ENCODE data around the gene CAMK2D. TPM values are rescaled to one million over a fixed set of nuclear protein-coding genes. Genes with fewer than 3 reads are reported as not detected.
"Not testable (repeated sequence)": the region's sequence is repeated elsewhere in the genome, so short reads cannot be mapped to it uniquely, and the experiment has no call there.

The CAMK2D gene
- 69.7 TPM for total RNA-seq

DNA sequence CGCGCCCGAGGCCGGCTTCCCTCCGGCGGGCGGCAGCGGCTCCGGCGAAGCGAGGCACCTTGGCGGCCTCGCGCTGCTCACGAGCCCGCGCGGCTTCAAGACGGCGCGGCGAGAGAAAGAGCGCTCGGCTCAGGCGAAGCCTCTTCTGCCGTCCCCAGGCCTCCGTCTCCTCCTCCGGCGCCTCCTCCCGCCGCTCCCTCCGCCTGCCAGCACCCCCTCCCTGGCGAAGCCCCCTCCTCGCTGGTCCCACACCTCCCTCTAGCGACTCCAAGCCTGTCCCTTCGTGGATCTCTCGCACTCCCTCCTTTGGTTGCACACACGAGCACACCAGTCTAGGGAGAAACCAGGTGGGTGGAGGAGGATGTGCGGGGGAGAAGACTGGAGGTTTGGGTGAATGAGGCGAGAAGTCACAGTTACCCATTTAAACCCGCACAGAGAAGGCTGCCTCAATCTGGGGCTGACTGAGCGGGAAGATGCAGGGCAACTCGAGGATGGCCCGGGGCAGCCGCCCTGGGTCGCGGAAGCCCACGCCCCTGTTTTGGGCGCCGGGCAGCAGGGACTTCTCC, at the start of gene CAMK2D:
Gene CAMK2D (minus strand): TSS at position 119 of the 566 bp plus-strand sequence. CDS start 670 bp downstream, outside the sequence.
- DNase-seq (ENCODE audit: low spot score in 2 of 2) (peak; percentile 77 to 87), FAIRE-seq (no peak)

DNA sequence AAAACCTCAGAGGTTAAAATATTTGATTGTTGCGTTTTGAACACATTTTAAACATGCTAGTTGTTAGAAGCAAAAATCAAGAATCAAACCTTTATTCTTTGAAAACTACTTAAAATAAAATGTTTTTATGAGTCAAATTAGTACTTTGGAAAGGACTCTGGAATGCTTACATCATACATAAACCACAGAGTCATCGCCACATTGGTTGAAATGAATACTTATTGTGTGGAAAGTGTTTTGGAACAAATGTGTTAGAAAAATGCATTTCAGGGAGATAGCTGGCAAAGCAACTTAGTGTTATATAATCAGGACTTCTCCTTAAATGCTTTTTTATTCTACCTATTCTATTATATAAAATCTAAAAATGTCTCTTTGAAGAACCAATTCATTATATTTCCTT, 49.4 kb upstream of the CAMK2D start:
- DNase-seq (ENCODE audit: low spot score in 2 of 2) (no peak), FAIRE-seq (no peak)

DNA sequence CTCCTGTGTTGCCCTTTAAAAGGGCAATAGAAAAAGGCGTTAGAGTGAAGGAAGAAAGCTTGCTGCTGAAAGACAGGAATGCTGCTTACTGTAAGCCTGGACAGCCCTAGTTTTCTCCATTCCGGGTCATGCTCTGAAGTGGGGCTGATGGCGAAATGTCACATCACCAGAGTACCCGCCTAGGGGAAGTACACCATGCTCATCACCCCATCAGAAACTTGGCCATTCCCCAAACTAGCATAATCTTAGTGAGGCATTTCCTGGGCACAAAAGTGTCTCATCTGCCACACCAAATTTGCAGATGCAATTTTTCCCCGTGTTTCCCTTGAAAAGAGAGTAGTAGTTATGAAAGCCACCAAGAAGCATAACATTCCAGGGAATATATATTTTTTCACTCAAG, 47.8 kb upstream of the CAMK2D start:
- no peak for DNase-seq (ENCODE audit: low spot score in 2 of 2)
- FAIRE-seq = no peak

DNA sequence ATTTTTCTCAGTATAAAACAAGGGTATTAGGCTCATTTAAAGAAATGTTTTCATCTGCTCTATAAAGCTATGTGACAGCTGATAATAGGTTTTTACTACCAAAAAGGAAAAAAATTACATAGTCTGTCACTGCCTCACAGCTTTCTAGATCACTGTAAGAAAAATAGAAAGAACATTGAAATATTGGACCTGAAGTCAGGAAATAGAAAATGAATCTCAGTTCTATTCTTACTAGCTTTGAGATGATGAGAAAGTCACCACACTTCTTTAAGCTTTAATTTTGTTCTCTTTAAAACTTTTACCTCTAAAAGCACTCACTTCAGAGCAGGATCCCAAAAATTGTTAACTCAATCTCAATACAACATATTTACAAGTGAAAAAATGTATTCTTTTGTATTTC, 45.3 kb upstream of the CAMK2D start:
- FAIRE-seq = no peak
- DNase-seq (ENCODE audit: low spot score in 2 of 2) = no peak

DNA sequence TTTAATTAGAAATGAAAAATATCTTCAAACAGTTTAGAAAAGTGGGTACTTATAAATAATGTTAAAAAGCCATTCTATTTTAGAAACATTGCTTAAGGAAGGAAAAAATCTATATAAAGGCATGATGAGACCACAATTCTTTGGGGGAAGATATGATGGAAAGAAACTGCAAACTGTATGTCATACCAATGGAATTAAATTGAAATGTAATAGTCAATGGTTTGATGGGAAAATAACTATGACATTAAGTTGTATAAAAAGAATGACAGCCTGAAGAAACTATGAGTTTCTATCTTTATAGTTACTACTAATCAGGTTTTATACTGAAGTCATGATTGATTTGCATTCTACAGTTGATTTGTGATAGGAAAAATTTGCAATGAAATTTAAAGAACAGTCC, 40.3 kb upstream of the CAMK2D start:
- DNase-seq (ENCODE audit: low spot score in 2 of 2) (no peak), FAIRE-seq (no peak)

DNA sequence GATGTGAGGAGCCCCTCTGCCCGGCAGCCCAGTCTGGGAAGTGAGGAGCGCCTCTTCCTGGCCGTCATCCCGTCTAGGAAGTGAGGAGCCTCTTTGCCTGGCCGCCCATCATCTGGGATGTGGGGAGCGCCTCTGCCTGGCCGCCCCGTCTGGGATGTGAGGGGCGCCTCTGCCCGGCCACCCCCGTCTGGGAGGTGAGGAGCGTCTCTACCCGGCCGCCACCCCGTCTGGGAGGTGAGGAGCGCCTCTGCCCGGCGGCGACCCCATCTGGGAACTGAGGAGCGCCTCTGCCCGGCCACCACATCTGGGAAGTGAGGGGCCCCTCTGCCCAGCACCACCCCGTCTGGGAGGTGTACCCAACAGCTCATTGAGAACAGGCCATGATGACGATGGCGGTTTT, 34.8 kb upstream of the CAMK2D start:
- not testable (repeated sequence) for DNase-seq (ENCODE audit: low spot score in 2 of 2)

DNA sequence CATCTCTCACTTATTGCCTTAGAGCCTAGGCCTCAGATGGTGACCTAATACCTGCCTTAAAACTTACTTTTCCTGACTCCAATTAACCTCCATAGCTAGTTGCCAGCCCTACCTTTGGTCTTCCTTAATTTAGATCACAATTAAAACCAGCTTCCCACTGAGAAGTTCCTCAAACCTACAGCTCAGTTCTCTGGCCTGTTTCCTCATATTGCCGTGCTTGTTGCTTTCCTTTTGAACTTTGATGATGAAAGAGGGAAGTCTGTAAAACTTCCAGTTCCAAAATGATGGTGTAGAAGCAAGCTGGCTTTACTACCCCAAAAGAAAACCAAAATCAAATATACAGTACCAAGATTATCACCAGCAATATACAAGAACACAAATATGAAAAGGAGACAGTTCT, 28.9 kb upstream of the CAMK2D start:
- no peak for FAIRE-seq

More for the DNA sequence above, 34.8 kb upstream of the CAMK2D start:
- not testable (repeated sequence) for FAIRE-seq

DNA sequence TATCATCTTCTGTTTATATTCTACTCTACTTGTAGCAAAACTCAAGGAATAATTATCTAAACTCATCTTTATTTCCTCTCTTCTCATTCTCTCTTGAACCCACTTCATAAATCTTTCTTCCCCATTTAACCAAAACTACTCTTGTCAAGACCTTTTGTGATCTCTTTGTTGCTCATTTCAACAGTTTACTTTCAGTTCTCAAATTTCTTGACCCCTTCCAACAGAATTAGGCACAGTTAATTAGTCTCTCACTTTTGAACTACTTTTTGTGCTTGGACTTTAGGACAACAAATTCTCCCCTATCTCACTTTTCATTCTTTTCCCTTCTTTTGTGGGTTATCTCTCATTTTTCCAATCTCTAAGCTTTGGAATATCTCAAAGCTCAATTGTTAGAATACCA, 27.4 kb upstream of the CAMK2D start:
- FAIRE-seq = no peak
- DNase-seq (ENCODE audit: low spot score in 2 of 2) = no peak

More for the DNA sequence above, 28.9 kb upstream of the CAMK2D start:
- DNase-seq (ENCODE audit: low spot score in 2 of 2) = no peak

DNA sequence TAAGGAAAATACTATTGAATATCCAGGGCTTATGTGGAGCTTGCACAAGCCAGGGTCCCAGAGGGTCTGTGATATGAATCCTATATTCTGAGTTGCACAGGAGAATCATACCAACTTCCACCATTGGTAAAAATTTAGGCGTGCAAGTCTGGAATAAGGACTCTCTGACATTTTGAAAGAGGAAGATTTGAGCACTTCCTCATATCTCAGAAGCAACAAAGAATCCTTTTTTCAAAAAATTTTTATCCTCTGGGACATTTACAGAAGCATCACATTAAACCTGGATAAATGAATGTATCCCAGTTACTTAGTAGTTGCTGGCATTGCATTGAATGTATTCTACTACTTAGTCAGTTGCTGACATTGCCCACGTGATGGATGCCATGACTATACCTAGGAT, 24.2 kb upstream of the CAMK2D start:
- no peak for FAIRE-seq
- no peak for DNase-seq (ENCODE audit: low spot score in 2 of 2)

DNA sequence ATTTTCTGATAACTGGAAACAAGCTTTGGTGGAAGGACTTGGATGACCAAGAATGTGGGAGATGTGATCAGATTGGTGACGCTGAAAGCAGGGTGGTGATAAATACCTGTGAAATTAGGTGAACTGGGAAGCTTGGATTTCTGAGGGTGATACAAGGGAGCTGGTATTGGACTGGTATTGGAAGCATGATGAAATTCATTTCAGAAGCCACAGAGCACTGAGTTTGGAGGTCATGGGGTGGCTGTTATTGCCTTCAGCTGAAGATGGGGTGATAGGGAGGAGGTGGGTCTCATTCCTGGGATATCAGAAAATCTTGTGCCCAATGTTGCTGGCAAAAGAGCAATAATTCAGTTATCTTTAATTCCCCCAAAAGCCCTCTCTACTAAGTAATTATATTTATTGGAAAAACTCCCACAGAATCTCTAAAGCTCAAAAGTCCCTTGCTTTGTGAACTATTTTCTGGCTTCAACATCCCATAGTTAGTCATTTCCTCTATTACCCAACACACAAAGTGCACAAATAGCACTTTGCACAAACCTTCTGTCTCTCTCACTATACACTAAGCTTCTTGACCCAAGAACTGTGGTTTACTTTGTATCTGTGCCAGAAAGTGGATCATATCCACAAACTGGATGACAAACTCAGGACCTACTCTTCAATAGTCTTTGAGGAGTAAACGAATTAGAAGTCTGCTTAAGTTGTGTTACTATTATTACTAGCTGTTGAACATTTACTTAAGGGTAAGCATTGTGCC, 23.1 kb upstream of the CAMK2D start:
- no peak for FAIRE-seq
- no peak for DNase-seq (ENCODE audit: low spot score in 2 of 2)

DNA sequence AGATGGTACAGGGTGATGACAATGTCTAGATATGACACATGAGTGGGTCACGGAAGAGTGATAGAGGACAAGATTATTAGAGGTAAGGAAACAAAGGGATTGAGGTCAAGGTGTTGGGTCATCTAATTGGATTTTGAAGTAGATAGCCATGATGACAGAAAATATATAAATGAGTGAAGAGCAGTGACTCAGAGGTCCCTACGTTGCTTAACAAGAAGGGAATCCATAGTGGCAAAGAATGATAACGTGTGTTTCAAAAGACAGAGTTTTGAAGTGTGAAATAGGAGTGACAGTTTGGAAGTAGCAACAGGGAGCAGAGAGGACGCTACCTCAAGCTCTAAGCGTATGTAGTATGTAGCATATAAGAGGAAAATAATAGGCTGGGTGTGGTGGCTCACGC, 22.2 kb upstream of the CAMK2D start:
- FAIRE-seq = no peak
- no peak for DNase-seq (ENCODE audit: low spot score in 2 of 2)

DNA sequence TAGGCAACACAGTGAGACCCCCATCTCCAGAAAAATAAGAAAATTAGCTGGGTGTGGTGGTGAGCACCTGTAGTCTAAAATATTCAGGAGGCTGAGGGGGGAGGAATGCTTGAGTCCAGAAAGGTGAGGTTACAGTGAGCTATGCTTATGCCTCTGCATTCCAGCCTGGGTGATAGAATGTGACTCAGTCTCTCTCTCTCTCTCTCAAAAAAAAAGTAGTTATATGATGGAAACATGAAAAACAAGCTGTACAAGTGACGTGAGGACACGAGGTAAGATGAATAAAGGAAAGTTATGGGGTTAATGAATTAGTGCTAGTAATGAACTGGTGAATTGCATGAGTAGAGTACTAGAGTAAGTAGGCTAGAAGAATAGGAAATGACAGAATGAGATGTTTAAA, 21.8 kb upstream of the CAMK2D start:
- DNase-seq (ENCODE audit: low spot score in 2 of 2) (no peak), FAIRE-seq (no peak)

DNA sequence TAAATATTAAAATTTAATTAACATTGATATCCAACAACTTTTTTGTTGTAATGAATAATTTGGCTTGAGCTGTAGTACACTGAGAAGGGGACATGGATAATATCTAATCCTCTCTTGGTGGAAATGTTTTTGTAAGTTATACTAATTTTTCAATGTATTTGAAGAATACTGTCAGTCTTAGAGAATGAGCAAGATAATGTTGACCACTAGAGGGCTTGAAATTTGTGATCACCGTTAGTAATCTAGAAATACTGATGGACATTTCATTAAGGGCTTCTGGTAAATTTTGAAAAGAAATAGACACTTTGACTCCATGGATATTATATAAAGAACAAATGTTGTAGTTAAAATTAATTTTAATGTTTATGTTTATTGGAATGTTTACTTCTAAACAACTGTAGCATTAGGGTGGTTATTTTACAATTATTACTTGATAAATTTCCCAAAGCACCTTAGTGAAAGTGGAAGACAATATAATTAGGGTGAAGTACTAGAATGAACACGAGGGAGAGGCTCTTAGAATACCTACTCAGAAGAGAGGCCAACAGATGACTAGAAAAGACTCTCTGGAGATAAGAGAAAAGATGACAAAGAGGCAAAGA, 20.0 kb upstream of the CAMK2D start:
- DNase-seq (ENCODE audit: low spot score in 2 of 2) (no peak), FAIRE-seq (peak; percentile 69)

DNA sequence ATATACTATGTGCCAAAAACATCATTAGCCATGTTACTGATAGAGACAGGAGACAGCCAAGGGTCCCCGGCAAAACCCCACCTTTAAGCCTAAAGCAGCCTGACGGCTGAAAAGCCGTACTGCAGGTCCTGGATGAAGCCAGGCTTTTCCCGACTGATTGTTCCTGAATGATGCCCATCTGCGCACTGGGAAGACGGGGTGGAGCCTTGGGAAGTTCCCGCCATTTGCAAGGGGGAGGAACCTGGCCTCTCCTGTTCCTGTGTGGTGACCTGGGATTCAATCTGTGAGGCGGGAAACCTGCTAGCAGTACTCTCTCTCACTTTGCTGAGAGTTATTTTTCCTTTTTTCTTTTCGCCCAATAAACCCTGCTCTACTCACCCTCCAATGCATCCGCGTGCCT, 15.1 kb upstream of the CAMK2D start:
- no peak for DNase-seq (ENCODE audit: low spot score in 2 of 2)
- FAIRE-seq = no peak

DNA sequence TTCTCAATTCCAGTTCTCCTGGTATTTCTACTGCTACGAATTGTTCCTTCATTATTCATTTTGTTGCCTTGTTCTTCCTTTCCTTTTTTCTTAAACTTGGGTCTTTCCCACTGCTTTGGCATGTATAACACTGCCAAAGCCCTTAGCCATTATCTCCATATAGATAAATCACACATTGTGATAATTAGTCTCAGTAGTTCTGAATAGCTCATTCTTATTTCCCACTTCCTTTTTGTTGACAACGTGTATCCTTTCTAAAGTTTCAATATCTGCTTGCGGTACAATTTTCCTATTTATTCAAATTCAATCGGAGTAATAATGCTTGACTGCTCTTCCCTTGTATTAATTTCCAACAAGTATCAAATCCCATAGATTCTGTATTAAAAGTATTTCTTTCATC, 14.5 kb upstream of the CAMK2D start:
- no peak for FAIRE-seq
- no peak for DNase-seq (ENCODE audit: low spot score in 2 of 2)

DNA sequence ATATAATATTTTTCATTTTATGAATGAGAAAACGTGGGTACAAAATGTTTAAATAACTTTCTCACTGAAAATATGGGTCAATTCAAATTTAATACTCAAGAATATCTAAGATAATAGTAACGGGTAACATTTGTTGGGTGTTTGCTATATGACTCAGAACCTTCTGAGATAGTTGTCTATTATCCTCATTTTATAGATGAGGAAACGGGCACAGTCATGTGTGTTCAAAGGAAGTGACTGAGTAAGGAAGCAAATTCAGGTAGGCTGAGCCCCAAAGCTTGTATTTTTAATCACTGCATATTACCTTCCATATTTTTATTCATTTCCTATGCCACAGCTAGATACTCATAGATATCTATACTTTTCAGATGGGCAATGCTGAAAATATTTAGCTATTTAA, 12.2 kb upstream of the CAMK2D start:
- FAIRE-seq = no peak

DNA sequence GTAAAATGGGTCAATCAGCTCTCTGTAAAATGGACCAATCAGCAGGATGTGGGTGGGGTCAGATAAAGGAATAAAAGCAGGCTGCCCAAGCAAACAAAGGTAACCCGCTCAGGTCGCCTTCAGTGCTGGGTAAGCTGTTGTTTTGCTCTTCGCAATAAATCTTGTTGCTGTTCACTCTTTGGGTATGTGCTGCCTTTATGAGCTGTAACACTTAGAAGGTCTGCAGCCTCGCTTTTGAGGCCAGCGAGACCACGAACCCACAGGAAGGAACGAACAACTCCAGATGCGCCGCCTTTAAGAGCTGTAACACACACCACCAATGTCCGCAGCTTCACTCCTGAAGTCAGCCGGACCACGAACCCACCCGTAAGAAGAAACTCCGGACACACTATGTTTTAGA, 11.5 kb upstream of the CAMK2D start:
- DNase-seq (ENCODE audit: low spot score in 2 of 2) = no peak
- FAIRE-seq = no peak

More for the DNA sequence above, 12.2 kb upstream of the CAMK2D start:
- no peak for DNase-seq (ENCODE audit: low spot score in 2 of 2)

DNA sequence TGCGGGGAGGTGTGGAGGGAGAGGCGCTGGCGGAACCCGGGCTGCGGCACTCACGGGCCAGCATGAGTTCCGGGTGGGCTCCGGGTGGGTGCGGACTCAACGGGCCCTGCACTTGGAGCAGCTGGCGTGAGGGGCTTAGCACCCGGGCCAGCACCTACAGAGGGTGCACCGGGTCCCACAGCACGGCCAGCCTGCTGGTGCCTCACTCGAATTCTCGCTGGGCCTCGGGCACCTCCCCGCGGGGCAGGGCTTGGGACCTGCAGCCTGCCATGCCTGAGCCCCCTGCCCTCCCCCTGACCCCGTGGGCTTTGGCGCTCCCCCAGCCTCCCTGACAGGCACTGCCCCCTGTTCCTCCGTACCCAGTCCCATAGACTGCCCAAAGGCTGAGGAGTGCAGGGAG, 10.8 kb upstream of the CAMK2D start:
- DNase-seq (ENCODE audit: low spot score in 2 of 2) (no peak), FAIRE-seq (no peak)

DNA sequence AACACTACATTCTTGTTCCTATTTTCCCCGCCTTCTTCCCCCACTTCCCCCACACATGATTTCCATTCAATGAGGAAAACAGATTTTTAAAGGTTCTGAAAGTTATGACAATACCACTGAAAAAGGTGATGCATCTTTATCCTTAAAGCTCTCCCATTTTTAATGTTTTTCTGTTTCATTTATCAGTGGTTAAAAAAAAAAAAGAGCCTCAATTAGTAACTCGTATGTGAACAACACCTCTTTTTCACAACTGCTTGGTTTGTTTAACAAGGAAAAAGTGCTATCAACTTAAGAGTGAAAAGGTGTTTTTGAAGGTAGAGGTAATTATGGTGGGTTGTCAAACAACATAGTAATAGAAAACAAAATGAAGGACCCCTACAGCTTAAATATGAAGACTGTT, 8.2 kb upstream of the CAMK2D start:
- FAIRE-seq (no peak), DNase-seq (ENCODE audit: low spot score in 2 of 2) (no peak)

DNA sequence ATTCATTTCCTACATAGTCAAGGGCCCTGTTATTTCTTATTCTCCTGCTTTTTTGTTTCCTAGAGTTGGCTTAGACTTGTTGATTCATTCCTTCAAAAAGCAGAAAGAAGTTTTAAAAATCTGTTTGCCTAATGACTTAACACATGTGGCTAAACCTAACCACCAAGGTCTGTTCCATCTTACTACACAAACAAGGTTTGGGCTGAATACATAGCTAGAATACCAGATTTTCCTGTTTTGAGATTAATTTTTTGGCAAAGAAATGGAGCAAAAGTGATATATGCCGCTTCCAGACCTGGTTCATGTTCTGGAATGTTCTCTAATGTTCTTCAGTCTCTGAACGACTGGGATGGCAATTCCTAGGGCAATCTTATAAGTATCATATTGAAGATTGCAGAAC, 7.4 kb upstream of the CAMK2D start:
- no peak for DNase-seq (ENCODE audit: low spot score in 2 of 2)
- no peak for FAIRE-seq

DNA sequence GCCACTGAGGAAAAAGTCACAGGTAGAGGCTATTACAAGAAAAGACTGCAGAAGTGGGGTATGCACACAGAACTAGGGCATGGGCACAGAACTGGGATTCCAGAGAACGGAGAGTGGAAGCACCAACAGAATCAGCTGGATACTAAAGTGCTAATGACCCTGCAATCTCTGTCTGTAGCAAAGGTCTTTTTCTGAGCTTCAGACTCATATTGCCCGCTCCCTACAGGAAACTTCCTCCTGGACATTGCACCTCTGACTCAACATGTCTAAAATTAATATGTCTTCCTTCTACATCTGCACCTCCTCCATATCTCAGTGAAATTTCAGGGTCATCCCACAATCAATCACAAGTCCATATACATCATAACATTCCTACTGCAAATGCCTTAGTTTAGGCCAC, 5.3 kb upstream of the CAMK2D start:
- FAIRE-seq (no peak), DNase-seq (ENCODE audit: low spot score in 2 of 2) (no peak)

DNA sequence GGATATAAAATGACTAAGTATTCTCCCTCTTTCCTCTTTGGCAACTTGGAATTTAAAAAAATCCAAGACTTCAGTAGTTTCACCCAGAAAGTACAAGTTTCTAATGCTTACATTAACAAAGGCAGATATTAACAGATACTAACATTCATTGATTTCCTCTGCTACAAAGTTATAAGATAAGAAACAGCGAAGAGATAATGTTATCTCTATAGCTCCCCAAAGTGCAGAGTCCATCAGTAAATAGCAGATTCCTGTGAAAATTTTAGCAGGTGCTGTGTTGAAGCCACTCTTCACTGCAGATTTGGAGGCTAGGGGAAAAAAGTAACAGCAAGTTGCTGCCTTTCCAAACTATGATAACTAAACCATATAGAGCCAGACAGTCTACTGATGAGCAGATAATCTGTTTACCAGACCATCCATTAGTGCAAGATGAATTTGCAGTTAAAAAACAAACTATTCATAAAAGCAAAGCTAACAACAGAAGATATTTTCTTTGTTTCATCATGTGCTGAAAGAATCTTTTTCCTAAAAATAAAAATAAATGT, 3.3 kb upstream of the CAMK2D start:
- DNase-seq (ENCODE audit: low spot score in 2 of 2) (no peak), FAIRE-seq (no peak)
